HG02840 (cell line): ENCODE data around the gene PTPRN2.
"Not testable (repeated sequence)": the region's sequence is repeated elsewhere in the genome, so short reads cannot be mapped to it uniquely, and the experiment has no call there.

Experiments used
- ATAC-seq: cut with Tn5 transposase; IDR thresholded peaks from one replicate; pipeline ENCODE4 v1.9.1; 2021; ENCODE audit warnings: mild to moderate bottlenecking, moderate library complexity, moderate number of reproducible peaks; ENCODE audit not compliant: unreplicated experiment, low FRiP score

Gene PTPRN2

DNA sequence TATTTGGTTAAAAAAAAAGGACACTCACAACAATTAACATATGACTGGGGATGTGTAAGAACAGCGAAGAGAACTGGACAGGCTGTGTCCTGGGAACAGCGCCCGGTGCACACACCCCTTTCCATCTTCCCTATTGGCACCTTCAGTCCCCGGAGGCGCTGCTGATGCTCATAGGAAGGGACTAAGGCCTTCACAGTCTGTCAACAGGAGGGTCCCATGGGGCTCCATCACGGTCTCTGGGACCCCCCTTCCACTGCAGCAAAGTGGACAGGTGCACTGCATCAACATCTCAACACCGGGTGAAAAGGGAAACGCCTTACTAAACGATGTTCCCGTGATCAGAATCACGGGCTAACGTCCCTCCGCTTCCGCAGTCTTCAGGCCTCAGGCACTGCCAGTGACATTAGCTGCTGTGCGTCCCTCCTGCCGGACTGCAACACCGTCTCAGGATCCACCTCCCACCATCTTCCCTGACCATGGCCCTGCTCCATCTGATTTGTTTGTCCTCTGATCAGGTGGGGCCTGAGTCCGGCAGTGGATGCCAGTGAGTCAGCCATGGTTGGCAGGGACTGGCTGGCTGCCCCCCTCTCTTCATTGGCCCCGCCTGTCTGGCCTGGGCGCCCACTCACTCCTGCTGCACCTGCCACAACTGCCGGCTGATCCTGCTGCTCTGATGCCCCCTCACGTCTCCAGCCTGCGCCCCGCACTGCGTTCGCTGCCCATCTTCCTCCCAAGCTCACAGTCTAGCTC lies 636.1 kb downstream of the PTPRN2 start:
- ATAC-seq = no peak

DNA sequence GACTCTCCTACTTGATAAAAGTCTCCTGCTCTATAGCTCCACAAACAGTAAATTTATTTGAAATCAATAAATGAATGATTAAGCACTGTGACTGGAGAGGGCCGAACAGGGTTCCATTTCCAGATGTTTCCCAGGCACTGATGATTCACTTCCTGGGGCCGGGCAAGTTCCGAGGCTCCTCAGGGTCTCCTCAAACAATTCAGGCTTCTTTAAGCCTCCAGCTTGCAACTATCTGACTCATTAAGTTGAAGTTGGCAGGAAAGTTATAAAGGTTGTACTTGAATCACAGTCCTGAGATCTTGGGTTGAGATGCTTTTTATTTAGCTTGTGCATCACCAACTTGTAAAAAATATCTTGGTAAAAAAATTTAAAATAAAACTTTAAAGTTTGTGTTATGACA lies 637.9 kb downstream of the PTPRN2 start:
- ATAC-seq = no peak

DNA sequence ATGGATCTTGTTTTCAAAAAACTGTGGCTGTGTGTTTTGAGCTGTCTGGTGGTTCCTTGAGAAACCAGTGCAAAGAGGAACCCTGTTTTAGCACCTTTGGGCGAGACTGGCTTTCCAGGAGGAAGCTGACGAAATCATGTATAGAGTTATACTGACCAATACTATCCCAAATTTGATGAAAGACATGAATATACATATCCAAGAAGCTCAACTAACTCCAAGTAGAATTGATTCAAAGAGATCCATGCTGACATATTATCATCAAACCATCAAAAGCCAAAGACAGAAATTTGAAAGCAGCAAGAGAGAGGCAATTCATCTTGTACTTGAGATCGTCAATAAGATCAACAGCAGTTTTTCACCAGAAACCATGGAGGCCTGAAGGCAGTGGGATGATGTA lies 640.1 kb downstream of the PTPRN2 start:
- no peak for ATAC-seq

DNA sequence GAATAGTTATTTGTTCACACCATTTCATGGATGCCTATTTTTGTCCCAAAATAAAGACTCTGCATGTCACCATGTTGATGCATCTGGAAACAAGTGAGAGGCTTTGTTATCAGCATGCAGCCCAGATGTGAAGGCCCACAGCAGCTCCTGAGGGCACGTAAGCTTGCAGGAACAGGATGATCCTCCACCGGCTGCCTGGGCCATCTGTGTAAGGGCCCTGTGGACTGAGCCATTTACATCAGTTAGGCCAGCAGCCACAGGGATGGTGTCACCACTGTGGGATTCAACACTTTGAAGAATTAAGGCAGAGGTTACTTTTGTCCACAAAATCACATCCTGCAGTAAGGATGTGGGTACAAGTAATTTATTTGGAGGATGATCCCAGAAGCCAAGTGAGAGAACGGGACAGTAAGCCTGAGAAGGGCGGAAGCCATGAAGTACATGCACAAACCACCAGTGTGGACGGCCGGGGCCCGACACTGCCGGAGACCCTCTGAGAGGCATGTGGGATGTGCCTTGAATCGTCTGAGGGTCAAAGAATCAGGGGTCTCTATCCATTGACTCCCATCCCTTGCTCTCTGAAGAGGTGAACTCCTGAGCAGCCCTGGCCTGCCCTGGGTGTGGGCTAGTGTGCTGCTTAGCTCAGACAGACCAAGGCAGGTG lies 641.1 kb downstream of the PTPRN2 start:
- ATAC-seq = no peak

DNA sequence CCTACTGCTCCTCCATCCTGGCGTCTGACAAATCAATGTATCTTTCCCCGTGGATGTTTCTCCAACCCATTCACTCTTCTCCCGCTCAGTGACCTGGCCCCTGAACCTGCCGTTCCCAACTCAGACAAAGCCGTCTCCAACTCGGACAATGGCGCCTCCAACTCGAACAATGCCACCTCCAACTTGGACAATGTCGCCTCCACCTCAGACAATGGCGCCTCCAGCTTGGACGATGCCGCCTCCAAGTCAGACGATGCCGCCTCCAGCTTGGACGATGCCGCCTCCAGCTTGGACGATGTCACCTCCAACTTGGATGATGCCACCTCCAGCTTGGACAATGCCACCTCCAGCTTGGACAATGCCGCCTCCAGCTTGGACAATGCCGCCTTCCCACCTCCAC lies 642.2 kb downstream of the PTPRN2 start:
- ATAC-seq = no peak

DNA sequence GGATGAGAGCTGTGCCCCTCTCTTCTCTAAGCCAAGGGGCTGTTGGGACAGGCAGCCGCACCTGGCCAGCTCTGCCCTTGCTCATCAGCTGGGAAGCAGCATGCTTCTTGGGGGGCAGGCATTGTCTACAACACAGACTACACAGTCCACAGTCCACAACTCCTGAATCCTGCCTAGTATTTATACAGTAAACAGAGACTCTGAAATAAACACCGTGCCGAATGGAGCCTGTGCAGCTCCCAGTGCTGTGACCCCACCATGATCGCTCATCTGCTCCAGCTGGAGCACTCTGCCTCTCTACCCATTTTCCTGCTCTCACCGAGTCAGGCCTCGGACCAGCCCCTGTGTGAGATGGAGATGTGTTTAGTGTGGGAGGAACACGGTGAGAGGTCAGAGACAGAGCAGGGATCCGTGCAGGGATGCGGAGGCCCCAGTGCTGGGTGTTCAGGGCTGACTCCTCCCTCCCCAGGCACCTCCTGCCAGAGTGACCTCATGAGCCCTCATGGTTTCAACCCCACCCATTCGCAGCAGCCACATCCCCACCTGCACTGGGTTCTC lies 642.8 kb downstream of the PTPRN2 start:
- no peak for ATAC-seq

DNA sequence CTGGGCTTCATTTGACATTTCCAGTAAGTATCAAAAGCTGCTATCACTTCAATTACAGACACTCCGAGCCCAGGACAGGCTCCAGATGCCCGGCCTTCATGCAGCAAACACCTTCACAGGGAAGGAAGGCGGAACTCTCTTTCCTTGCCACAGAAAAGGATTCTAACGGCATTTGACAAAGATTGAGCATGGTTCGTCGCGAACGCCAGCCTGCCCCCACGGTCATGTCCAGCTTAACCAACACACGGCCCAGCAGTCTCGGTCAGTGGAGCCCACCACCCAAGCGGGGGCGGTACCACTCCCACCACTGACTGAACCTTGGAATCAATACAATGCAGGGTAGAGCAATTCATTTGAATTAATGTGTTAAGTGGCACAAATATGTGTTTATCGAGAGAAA lies 643.6 kb downstream of the PTPRN2 start:
- ATAC-seq = no peak

DNA sequence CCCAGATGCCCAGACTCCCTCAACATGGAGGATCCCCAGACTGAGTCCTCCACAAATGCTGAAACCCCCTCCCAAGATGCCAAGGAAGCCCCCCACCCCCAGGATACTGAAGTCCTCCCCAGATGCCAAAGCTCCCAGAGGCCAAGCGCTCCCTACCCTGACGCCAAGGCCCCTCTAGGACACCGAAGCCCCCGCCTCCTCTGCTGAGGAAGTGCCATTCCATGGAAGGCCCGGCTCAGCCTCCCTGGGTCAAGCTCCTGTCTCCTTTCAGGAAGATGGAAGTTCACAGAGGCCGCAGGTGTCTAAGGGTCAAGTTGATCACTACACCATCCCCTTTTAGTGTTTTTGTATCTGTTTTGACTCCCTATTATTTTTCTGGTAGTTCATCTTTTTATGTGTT lies 644.1 kb downstream of the PTPRN2 start:
- ATAC-seq = no peak

DNA sequence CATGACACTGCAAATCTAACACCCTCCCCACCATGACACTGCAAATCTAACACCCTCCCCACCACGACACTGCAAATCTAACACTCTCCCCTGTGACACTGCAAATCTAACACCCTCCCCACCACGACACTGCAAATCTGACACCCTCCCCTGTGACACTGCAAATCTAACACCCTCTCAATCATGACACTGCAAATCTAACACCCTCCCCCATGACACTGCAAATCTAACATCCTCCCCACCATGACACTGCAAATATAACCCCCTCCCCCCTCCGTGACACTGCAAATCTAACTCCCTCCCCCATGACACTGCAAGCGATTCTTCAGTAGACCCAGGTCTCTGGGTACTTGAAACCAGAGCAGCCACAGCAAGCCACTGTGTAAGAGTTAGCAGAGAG lies 646.4 kb downstream of the PTPRN2 start:
- no peak for ATAC-seq

DNA sequence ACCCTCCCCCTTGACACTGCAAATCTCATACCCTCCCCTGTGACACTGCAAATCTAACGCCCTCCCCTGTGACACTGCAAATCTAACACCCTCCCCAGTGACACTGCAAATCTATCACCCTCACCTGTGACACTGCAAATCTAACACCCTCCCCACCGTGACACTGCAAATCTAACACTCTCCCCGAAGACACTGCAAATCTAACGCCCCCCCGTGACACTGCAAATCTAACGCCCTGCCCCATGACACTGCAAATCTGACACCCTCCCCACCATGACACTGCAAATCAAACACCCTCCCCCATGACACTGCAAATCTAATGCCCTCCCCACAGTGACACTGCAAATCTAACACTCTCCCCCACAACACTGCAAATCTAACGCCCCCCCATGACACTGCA lies 647.1 kb downstream of the PTPRN2 start:
- no peak for ATAC-seq

DNA sequence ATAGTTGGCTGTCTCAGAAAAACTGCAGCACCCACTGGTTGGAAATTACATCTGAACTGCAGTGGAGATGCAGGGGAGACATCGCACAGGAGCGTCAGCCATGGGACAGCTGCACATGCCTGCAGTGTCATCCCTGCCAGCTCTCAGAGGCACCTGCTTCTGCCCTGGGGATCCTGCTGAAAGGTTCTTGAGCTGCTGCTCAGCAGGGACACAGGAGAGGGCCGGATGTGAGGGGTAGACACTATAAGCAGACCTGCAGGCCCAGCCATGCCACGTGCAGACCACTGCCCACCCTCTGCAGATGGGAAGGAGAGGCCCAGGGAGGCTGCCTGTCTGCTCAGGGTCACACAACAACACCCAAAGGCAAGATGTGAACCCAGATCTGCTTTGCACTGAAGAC lies 649.4 kb downstream of the PTPRN2 start:
- ATAC-seq = no peak

DNA sequence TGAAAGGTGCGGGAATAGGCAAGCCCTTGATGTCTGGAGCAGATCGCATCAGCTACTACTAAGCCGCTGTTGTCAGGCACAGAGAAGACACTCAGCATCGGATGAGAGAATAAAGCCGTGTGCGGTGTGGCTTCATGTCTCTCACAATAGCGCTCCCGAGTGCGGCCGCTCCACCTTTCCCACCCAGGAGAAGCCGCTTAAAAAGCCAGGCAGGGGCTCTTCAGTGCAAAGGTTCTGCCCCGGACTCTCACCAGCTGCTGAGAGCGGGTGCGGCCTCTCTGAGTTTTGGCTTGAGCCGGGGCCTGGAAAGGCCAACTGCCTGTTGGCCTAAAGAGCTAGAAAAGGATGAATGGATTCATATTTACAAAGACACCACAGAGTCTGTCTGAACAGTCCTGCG lies 650.2 kb downstream of the PTPRN2 start:
- ATAC-seq = no peak

DNA sequence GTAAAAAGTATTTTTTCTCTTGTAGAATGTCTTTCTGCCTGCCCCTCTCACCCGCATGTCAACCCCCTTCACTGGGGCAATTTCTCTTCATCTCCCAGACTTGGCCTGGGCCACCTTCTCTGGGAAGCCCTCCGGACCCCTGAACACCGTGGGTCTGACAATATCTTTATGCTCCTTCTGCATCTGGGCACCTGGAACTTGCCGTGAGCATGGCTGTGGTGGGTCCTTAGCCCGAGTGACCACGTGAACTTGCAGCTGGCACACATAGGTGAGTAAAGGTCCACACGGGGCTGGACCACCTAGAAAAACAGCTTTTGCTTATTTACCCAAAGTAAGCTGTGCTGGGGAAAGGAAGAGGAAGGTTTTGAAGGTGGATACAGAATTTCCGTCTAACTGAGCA lies 650.6 kb downstream of the PTPRN2 start:
- ATAC-seq = no peak

DNA sequence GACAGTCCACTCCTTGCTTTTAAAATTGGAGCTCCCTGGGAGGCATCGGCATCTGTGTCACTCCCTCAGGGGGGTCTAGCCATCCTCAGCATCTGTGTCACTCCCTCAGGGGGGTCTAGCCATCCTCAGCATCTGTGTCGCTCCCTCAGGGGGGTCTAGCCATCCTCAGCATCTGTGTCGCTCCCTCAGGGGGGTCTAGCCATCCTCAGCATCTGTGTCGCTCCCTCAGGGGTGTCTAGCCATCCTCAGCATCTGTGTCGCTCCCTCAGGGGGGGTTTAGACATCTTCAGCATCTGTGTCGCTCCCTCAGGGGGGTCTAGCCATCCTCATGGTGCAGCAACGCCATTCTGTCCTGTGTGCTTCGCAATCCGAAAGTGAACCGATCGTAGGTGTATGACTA lies 651.9 kb downstream of the PTPRN2 start:
- not testable (repeated sequence) for ATAC-seq

DNA sequence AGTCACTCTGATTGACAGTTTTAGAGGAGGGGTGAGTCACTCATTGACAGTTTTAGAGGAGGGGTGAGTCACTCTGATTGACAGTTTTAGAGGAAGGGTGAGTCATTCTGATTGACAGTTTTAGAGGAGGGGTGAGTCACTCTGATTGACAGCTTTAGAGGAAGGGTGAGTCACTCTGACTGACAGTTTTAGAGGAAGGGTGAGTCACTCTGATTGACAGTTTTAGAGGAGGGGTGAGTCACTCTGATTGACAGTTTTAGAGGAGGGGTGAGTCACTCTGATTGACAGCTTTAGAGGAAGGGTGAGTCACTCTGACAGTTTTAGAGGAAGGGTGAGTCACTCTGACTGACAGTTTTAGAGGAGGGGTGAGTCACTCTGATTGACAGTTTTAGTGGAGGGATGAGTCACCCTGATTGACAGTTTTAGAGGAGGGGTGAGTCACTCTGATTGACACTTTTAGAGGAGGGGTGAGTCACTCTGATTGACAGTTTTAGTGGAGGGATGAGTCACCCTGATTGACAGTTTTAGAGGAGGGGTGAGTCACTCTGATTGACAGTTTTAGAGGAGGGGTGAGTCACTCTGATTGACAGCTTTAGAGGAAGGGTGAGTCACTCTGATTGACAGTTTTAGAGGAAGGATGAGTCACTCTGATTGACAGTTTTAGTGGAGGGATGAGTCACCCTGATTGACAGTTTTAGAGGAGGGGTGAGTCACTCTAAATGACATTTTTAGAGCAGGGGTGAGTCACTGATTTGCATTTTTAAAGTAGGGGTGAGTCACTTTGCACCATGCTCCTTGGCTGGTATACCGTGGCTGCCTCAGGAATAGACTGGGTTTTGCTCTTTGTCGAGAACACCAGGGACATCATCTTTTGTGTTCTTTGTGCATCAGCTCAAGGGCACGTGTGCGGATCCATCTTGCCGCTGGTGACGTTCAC lies 654.1 kb downstream of the PTPRN2 start:
- ATAC-seq = not testable (repeated sequence)

DNA sequence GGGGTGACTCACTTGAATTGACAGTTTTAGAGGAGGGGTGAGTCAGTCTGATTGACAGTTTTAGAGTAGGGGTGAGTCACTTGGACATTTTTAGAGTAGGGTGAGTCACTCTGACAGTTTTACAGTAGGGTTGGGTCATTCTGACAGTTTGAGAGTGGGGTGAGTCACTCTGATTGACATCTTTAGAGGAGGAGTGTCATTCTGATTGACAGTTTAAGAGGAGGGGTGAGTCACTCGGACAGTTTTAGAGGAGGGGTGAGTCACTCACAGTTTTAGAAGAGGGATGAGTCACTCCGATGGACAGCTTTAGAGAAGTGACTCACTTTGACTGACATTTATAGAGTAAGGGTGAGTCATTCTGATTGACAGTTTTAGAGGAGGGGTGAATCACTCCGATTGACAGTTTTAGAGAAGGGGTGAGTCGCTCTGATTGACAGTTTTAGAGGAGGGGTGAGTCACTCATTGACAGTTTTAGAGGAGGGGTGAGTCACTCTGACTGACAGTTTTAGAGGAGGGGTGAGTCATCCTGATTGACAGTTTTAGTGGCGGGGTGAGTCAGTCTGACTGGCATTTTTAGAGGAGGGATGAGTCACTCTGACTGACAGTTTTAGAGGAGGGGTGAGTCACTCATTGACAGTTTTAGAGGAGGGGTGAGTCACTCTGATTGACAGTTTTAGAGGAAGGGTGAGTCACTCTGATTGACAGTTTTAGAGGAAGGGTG lies 655.0 kb downstream of the PTPRN2 start:
- no peak for ATAC-seq

DNA sequence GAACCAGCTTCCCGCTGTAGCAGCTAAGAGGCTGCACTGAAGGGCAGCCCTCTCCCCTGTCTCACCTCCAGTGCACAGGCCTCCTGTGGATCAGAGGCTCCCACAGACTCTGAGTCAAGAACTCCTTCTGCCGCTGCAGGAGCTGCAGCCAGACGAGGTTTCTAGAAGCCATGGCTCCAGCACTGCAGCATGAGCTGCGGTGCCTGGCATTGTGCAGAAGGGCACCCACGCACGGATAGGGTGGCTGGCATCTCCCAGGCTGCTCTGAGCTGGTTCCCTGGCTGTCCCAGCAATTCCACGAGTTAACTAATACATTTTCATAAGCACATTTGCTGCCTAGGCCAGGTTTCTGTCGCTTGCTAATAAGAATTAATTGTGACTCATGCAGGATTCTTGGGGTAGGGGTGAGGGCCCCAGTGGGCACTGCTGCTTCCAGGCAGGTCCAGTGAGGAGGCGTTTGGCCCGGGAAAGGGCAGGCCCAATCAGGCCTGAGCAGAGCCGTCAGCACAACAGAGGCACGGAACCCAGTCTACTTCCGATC lies 656.6 kb downstream of the PTPRN2 start:
- no peak for ATAC-seq

DNA sequence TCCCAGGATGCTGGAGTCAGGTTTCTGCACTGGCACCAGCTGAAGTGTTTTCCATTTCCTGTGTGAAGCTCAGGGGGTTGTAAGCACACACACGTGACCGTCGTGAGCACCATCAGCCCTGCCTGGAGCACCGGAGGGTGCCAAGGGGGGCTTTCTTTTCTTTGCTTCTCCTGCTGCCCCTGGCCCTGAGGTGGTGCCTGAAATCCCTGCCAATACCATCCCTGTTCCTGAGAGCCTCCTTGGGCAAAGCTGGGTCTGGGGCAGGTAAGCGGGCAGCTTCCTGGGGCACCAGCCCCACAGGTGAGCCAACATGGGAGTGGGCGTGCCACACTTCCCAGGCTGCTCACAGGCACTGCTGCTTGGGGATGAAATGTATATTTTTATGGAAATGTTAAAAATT lies 657.2 kb downstream of the PTPRN2 start:
- ATAC-seq = no peak

DNA sequence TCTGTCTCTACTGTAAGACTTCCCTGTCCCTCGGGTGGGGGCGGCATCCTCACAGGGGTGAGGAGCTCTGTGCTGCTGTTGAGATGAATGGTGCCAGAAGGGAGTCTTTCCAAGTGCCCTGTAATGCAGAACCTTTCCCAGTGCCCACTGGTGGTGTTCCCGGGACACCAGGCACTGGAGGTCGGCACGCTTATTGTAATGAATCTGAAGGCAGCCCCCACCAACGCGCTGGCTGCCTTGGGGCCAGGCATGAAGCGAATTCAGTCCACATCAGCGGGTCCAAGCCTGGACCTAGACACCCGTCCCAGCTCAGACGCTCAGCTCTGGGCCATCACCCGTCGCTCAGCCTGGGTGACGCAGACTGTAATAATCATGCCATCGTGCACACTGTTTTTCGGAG lies 658.0 kb downstream of the PTPRN2 start:
- no peak for ATAC-seq

DNA sequence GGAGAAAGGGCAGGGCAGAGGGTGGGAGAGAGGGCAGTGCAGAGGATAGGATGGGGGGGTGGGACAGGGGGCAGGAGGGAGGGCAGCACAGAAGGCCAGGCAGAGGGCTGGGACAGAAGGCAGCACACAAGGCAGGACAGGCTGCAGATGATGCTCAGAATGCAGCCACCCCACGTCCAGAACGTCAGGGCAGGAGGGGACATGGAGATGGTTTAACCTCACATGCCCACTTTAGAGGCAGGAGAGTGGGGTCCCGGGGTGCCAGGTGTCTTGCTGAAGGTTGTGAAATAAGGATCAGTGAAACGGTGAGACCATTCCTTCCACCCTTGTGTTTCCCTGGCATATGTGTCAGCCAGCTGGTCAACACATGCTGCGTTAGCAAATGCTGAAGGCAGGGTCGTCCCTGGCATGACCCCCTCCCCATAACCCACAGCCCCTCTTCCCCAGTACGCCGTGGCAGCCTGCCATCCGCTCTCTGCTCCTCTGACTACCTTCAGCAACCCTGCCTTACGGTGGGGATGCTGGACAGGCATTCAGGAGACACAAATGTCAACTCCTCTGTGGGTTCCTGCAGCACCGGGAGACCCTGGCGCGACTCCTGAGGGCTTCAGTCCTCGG lies 658.7 kb downstream of the PTPRN2 start:
- ATAC-seq = no peak
